ENCODE results near the gene SLC29A2.

Gene SLC29A2

DNA sequence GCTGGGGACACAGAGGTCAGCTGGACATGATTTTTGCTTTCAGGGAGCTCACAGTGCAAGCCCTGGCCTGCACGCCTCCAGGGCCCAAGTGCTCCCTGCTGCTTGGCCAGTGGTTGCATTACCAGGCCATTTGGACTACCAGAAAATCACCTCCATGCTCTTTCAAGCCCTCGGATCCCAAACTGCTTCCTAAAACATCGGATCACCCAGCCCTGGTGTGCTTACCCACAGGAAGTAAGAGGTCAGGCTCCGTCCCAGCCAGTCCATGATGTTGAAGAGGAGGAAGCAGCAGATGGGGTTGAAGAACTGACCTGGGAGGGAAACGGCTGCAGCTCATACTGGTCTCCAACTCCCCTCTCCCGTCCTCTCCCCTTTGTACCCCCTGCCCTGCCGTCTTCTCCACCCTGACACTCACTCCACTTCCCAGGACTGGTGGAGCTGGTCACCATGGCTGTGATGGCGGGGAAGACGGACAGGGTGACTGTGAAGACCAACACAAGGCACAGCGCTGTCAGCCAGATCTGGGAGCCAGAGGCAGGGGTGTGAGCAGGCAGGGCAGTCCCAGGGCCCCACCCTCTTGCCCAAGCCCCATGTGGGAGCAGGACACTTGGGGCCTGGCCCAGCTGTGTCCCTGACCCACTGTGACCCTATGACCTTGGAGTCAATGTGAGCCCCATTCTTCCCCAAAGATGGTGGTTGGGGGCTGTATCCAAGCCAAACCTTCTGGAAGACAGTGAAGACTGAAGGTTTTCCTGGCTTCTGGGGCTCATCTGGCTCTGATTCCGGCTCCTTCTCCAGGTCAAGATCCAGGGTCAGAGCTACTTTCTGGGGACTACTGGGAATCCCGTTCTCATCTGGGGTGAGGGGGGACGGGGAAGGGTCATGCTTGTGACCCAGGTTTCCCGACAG is 5.6 kb downstream of the SLC29A2 start:
- TF ChIP-seq CSRNP3 (CRISPR knock-in tag; IDR thresholded peaks at IDR 0.05), result no peak
- TF ChIP-seq ZC3H10 (CRISPR knock-in tag; IDR thresholded peaks at IDR 0.05), result no peak
- no peak for TF ChIP-seq POU6F1 (CRISPR knock-in tag; IDR thresholded peaks at IDR 0.05; ENCODE audit: borderline replicate concordance, low read depth)

DNA sequence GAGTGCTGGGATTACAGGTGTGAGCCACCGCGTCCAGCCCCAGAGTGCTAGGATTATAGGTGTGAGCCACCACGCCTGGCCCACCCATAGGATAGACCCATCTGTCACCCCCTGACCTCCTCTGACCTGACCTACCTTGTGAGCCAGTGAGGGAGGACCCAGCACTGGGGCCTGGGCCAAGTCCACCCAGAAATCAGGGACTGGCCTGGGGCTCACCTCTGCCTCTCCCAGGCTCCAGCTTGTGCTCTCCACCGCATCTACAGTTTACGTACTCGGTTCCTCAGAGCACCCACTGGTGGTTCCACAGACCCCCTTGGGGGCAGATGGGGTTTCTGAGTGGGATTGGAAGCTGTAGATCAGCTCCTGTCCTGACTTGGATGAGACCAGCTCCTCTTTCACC is 6.4 kb downstream of the SLC29A2 start:
- ATAC-seq, result no peak
- TF ChIP-seq POU6F1 (CRISPR knock-in tag; IDR thresholded peaks at IDR 0.05; ENCODE audit: borderline replicate concordance, low read depth) (no peak), RARB (CRISPR knock-in tag; IDR thresholded peaks at IDR 0.05) (no peak), OSR1 (CRISPR knock-in tag; IDR thresholded peaks at IDR 0.05) (no peak), PATZ1 (CRISPR knock-in tag; IDR thresholded peaks at IDR 0.05; ENCODE audit: borderline replicate concordance) (no peak), CSRNP3 (CRISPR knock-in tag; IDR thresholded peaks at IDR 0.05) (no peak), TOX (CRISPR knock-in tag; IDR thresholded peaks at IDR 0.05; ENCODE audit: borderline replicate concordance) (no peak)

More for the DNA sequence above, 5.6 kb downstream of the SLC29A2 start:
- no peak for ATAC-seq

- TF ChIP-seq OSR1 (CRISPR knock-in tag; IDR thresholded peaks at IDR 0.05) (no peak), PPARA (CRISPR knock-in tag; IDR thresholded peaks at IDR 0.05; ENCODE audit: borderline replicate concordance) (no peak), SNAI2 (CRISPR knock-in tag; IDR thresholded peaks at IDR 0.05) (no peak), ZNF8 (CRISPR knock-in tag; IDR thresholded peaks at IDR 0.05) (no peak), ZNF70 (CRISPR knock-in tag; IDR thresholded peaks at IDR 0.05) (no peak), ARNTL (CRISPR knock-in tag; IDR thresholded peaks at IDR 0.05; ENCODE audit: borderline replicate concordance, low read depth) (no peak), ESRRG (CRISPR knock-in tag; IDR thresholded peaks at IDR 0.05) (no peak), ZFP3 (CRISPR knock-in tag; IDR thresholded peaks at IDR 0.05) (no peak), ZFP30 (CRISPR knock-in tag; IDR thresholded peaks at IDR 0.05) (no peak), TCF4 (CRISPR knock-in tag; IDR thresholded peaks at IDR 0.05; ENCODE audit: borderline replicate concordance) (no peak)
- peak; percentile 68 for ATAC-seq
These were observed 7.6 kb downstream of the SLC29A2 start for GRCh38 chr11:66363805-66364535.

GRCh38 chr11:66363187-66363601 is 8.4 kb downstream of the SLC29A2 start:
- ATAC-seq, result no peak
- no peak for TF ChIP-seq ZNF70 (CRISPR knock-in tag; IDR thresholded peaks at IDR 0.05)
- TF ChIP-seq ZC3H10 (CRISPR knock-in tag; IDR thresholded peaks at IDR 0.05), result no peak
- TF ChIP-seq POU6F1 (CRISPR knock-in tag; IDR thresholded peaks at IDR 0.05; ENCODE audit: borderline replicate concordance, low read depth), result no peak
- no peak for TF ChIP-seq SNAI2 (CRISPR knock-in tag; IDR thresholded peaks at IDR 0.05)
- no peak for TF ChIP-seq TSHZ2 (CRISPR knock-in tag; IDR thresholded peaks at IDR 0.05)
- no peak for TF ChIP-seq ZNF565 (CRISPR knock-in tag; conservative IDR thresholded peaks at IDR 0.05; ENCODE audit: low read depth)
- TF ChIP-seq, protein P1, sequence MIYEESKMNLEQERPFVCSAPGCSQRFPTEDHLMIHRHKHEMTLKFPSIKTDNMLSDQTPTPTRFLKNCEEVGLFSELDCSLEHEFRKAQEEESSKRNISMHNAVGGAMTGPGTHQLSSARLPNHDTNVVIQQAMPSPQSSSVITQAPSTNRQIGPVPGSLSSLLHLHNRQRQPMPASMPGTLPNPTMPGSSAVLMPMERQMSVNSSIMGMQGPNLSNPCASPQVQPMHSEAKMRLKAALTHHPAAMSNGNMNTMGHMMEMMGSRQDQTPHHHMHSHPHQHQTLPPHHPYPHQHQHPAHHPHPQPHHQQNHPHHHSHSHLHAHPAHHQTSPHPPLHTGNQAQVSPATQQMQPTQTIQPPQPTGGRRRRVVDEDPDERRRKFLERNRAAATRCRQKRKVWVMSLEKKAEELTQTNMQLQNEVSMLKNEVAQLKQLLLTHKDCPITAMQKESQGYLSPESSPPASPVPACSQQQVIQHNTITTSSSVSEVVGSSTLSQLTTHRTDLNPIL (CRISPR knock-in tag; IDR thresholded peaks at IDR 0.05; ENCODE audit: low read depth), result no peak
- no peak for TF ChIP-seq TOX (CRISPR knock-in tag; IDR thresholded peaks at IDR 0.05; ENCODE audit: borderline replicate concordance)
